ENCODE data around the gene JPH2.
"Not testable (repeated sequence)": the region's sequence is repeated elsewhere in the genome, so short reads cannot be mapped to it uniquely, and the experiment has no call there.

JPH2 gene

GRCh38 chr20:44129911-44130718 lies 56.9 kb downstream of the JPH2 start:
- TF ChIP-seq CTCF (IDR thresholded peaks at IDR 0.05; ENCODE audit: control extremely low read depth, extremely low read depth, low read depth, missing control alignments): no peak
- no peak for DNase-seq (ENCODE audit: extremely low spot score)
- POLR2A ChIA-PET: no interaction called here
- CTCF ChIA-PET: interaction anchor here (1.2 to 2.2 kb wide), 4 partner anchors 13 to 66 kb away, joined by 3 to 14 read pairs (median 5); no protein-coding TSS in a partner anchor

- POLR2A ChIA-PET; DNase-seq (ENCODE audit: extremely low spot score): not testable (repeated sequence)
- CTCF ChIA-PET: interaction anchor here (1.2 to 2.2 kb wide), 3 partner anchors 8 to 14 kb away, joined by 3 to 14 read pairs (median 3); no protein-coding TSS in a partner anchor
Measured at GRCh38 chr20:44129300-44129699, 57.7 kb downstream of the JPH2 start.

- DNase-seq (ENCODE audit: extremely low spot score): no peak
- ChIA-PET POLR2A (no interaction called here), CTCF (interaction anchor here (2.0 to 2.9 kb wide), 2 partner anchors 10 to 63 kb away, joined by 5 to 7 read pairs; no protein-coding TSS in a partner anchor)
- TF ChIP-seq CTCF (IDR thresholded peaks at IDR 0.05; ENCODE audit: control extremely low read depth, extremely low read depth, low read depth, missing control alignments): no peak
Measured at GRCh38 chr20:44126445-44126844, 60.5 kb downstream of the JPH2 start.

- DNase-seq (ENCODE audit: extremely low spot score): no peak
- ChIA-PET CTCF (interaction anchor here (2.0 to 2.9 kb wide), 2 partner anchors 9 to 64 kb away, joined by 5 to 7 read pairs; no protein-coding TSS in a partner anchor), POLR2A (no interaction called here)
- no peak for TF ChIP-seq CTCF (IDR thresholded peaks at IDR 0.05; ENCODE audit: control extremely low read depth, extremely low read depth, low read depth, missing control alignments)
Measured at GRCh38 chr20:44125332-44126127, 61.5 kb downstream of the JPH2 start.

GRCh38 chr20:44123874-44124535 lies 63.0 kb downstream of the JPH2 start:
- ChIA-PET POLR2A (interaction anchor here (0.6 kb wide), 1 partner anchor 25 kb away, joined by 4 read pairs; no protein-coding TSS in a partner anchor), CTCF (interaction anchor here (1.4 kb wide), 1 partner anchor 66 kb away, joined by 7 read pairs; no protein-coding TSS in a partner anchor)
- no peak for TF ChIP-seq CTCF (IDR thresholded peaks at IDR 0.05; ENCODE audit: control extremely low read depth, extremely low read depth, low read depth, missing control alignments)
- no peak for DNase-seq (ENCODE audit: extremely low spot score)

GRCh38 chr20:44123251-44123650 lies 63.7 kb downstream of the JPH2 start:
- POLR2A ChIA-PET: interaction anchor here (0.6 kb wide), 1 partner anchor 25 kb away, joined by 4 read pairs; no protein-coding TSS in a partner anchor
- no peak for DNase-seq (ENCODE audit: extremely low spot score)
- no peak for TF ChIP-seq CTCF (IDR thresholded peaks at IDR 0.05; ENCODE audit: control extremely low read depth, extremely low read depth, low read depth, missing control alignments)
- CTCF ChIA-PET: interaction anchor here (1.4 kb wide), 1 partner anchor 67 kb away, joined by 7 read pairs; no protein-coding TSS in a partner anchor

All from GM10248 (cell line).